HepG2 (cell line): ENCODE data around the gene HCRT. TPM values are rescaled to one million over a fixed set of nuclear protein-coding genes. Genes with fewer than 3 reads are reported as not detected.

ENCODE experiments used
- ATAC-seq: fragments of 200-7000 bp; cut with Tn5 transposase; 3 replicates; pipeline ENCODE4 v1.9.1; 2020; ENCODE audit warnings: mild to moderate bottlenecking, moderate library complexity
- BruUV-seq: library from RNA; stranded (reverse); fragments of 400-500 nt; replicated peaks from 2 replicates; lab custom pipeline; 2021; lab: Mats Ljungman, UMichigan
- CTCF ChIA-PET: fragments of 300-600 bp; formaldehyde crosslinking; extraction: SDS; loops from one replicate; lab custom pipeline; 2021; ENCODE audit warnings: low total read pairs, inconsistent platforms, low intra/inter-chr PET ratio; lab: Yijun Ruan, JAX
- POLR2A ChIA-PET: fragments of 350-600 bp; sonication (Branson Sonifier 250); formaldehyde crosslinking; loops from one replicate; lab custom pipeline; 2020; ENCODE audit warnings: antibody characterized with exemption, inconsistent platforms; lab: Yijun Ruan, JAX
- DNase-seq: peaks from one replicate; pipeline ENCODE4 v3.0.0-alpha.2; 2015; ENCODE audit warnings: low spot score
- FAIRE-seq: peaks from 3 replicates; lab custom pipeline; 2011; peaks lifted over from hg19 to GRCh38; lab: Jason Lieb, UNC
- H2AFZ ChIP-seq: one replicate; pipeline ENCODE4 v1.6.1; 2011; ENCODE audit warnings: low read length, inconsistent platforms
- H3K27ac ChIP-seq: fragments of 300-600 bp; 3 replicates; pipeline ENCODE4 v1.8.0; 2011; ENCODE audit warnings: mixed run types, mild to moderate bottlenecking, mixed read lengths, low read length, inconsistent platforms; ENCODE audit not compliant: insufficient read depth; ENCODE audit errors: extremely low read length
- H3K27me3 ChIP-seq, 2 experiments: fragments of 200-600 bp in 1 of 2; 2 replicates in 1 of 2; 3 replicates in 1 of 2; pipeline versions ENCODE4 v1.6.0 to v1.8.0; 2011; ENCODE audit warnings: low read length in 2 of 2, mild to moderate bottlenecking in 2 of 2, moderate library complexity in 2 of 2, inconsistent platforms in 1 of 2; ENCODE audit not compliant: insufficient read depth in 2 of 2, control insufficient read depth in 1 of 2
- H3K36me3 ChIP-seq, 2 experiments: fragments of 200-600 bp in 1 of 2; replicated peaks in 1 of 2; 2 replicates in 1 of 2; 3 replicates in 1 of 2; pipeline versions ENCODE4 v1.5.1 to v1.8.0; 2011; ENCODE audit warnings: low read length in 2 of 2, inconsistent platforms in 1 of 2; ENCODE audit not compliant: insufficient read depth in 2 of 2, control insufficient read depth in 1 of 2
- H3K4me1 ChIP-seq: 2 replicates; pipeline ENCODE4 v1.5.1; 2012; ENCODE audit warnings: low read length, inconsistent platforms; ENCODE audit not compliant: insufficient read depth
- H3K4me2 ChIP-seq: 2 replicates; pipeline ENCODE4 v1.6.0; 2011; ENCODE audit warnings: low read depth, low read length, inconsistent platforms
- H3K4me3 ChIP-seq, 3 experiments: fragments of 200-600 bp in 1 of 3; sonication (generic), shearing (Covaris generic) in 1 of 3; replicated peaks in 1 of 3; 2 replicates each; pipeline ENCODE4 v1.5.1; 2011 to 2016; ENCODE audit warnings: low read length in 3 of 3, inconsistent platforms in 2 of 3, low read depth in 2 of 3, mild to moderate bottlenecking in 2 of 3, control low read depth in 1 of 3, mixed read lengths in 1 of 3; ENCODE audit not compliant: insufficient read depth in 1 of 3
- H3K79me2 ChIP-seq: one replicate; pipeline ENCODE4 v1.6.1; 2011; ENCODE audit warnings: low read length, inconsistent platforms; ENCODE audit not compliant: insufficient read depth
- H3K9ac ChIP-seq: 2 replicates; pipeline ENCODE4 v1.6.0; 2011; ENCODE audit warnings: mild to moderate bottlenecking, low read depth, low read length, inconsistent platforms; ENCODE audit not compliant: insufficient read depth
- H3K9me3 ChIP-seq: 2 replicates; pipeline ENCODE4 v1.5.1; 2012; ENCODE audit warnings: mild to moderate bottlenecking, low read length
- H4K20me1 ChIP-seq: 2 replicates; pipeline ENCODE4 v1.6.0; 2011; ENCODE audit warnings: inconsistent platforms, mild to moderate bottlenecking, low read length, moderate library complexity; ENCODE audit not compliant: insufficient read depth
- ATM ChIP-seq: fragments of 450-650 bp; IDR thresholded peaks from 2 replicates; pipeline ENCODE4 v1.7.1; 2017; ENCODE audit warnings: mild to moderate bottlenecking, borderline replicate concordance
- EEA1 ChIP-seq: sonication (generic); formaldehyde crosslinking; IDR thresholded peaks from 2 replicates; pipeline ENCODE4 v1.5.1; 2020; ENCODE audit warnings: mild to moderate bottlenecking, missing genetic modification reagents, borderline replicate concordance
- FOXK1 ChIP-seq: sonication (generic); formaldehyde crosslinking; IDR thresholded peaks from 2 replicates; pipeline ENCODE4 v1.4.0; 2020; ENCODE audit warnings: low read depth, missing genetic modification reagents, borderline replicate concordance
- MAFG ChIP-seq: sonication (generic); formaldehyde crosslinking; IDR thresholded peaks from 2 replicates; pipeline ENCODE4 v1.5.1; 2020; ENCODE audit warnings: mild to moderate bottlenecking, missing genetic modification reagents
- MED8 ChIP-seq: sonication (generic); formaldehyde crosslinking; IDR thresholded peaks from 2 replicates; pipeline ENCODE4 v1.8.1; 2023; ENCODE audit warnings: mild to moderate bottlenecking, missing genetic modification reagents; ENCODE audit not compliant: insufficient replicate concordance
- PPARG ChIP-seq: conservative IDR thresholded peaks from 2 replicates; pipeline ENCODE4 v1.6.1; 2016; ENCODE audit warnings: missing biosample characterization, missing genetic modification reagents
- RBAK ChIP-seq: sonication (generic); formaldehyde crosslinking; IDR thresholded peaks from 2 replicates; pipeline ENCODE4 v1.5.1; 2020; ENCODE audit warnings: mild to moderate bottlenecking, missing genetic modification reagents
- SALL2 ChIP-seq: sonication (generic); formaldehyde crosslinking; IDR thresholded peaks from 2 replicates; pipeline ENCODE4 v1.8.1; 2023; ENCODE audit warnings: mild to moderate bottlenecking, missing genetic modification reagents, inconsistent platforms
- ZFYVE20 ChIP-seq: sonication (generic); formaldehyde crosslinking; IDR thresholded peaks from 2 replicates; pipeline ENCODE4 v1.8.0; 2023; ENCODE audit warnings: low read depth, mild to moderate bottlenecking, moderate library complexity, missing genetic modification reagents, borderline replicate concordance
- ZNF530 ChIP-seq: sonication (generic); formaldehyde crosslinking; IDR thresholded peaks from 2 replicates; pipeline ENCODE4 v1.5.0; 2020; ENCODE audit warnings: low read depth, mild to moderate bottlenecking, missing genetic modification reagents
- ZNF567 ChIP-seq: sonication (generic); formaldehyde crosslinking; IDR thresholded peaks from 2 replicates; pipeline ENCODE4 v1.8.1; 2023; ENCODE audit warnings: mild to moderate bottlenecking, missing genetic modification reagents, borderline replicate concordance
- ZNF709 ChIP-seq: sonication (generic); formaldehyde crosslinking; IDR thresholded peaks from 2 replicates; pipeline ENCODE4 v1.5.0; 2020; ENCODE audit warnings: mild to moderate bottlenecking, missing genetic modification reagents
- ZNF713 ChIP-seq: sonication (generic); formaldehyde crosslinking; IDR thresholded peaks from 2 replicates; pipeline ENCODE4 v1.4.0; 2020; ENCODE audit warnings: mild to moderate bottlenecking, missing genetic modification reagents
- WGBS: methylation state at CpG from one replicate; pipeline ENCODE4 v1.1.6; 2017; ENCODE audit warnings: low lambda C conversion rate; 5-methylcytosine and 5-hydroxymethylcytosine counted together
- in situ Hi-C: cut with HindIII; loops from 2 replicates; pipeline ENCODE4 v1.10.0; 2017; ENCODE audit warnings: low pct_unique_long_range_greater_than_20kb; ENCODE audit not compliant: extremely low pct_ligation_motif_present
- intact Hi-C: fragments of 100-400 bp; cut with micrococcal nuclease; formaldehyde crosslinking; loops from one replicate; pipeline ENCODE4 v1.10.0; 2022; ENCODE audit not compliant: unreplicated experiment
- polyA plus RNA-seq, 8 experiments: library from polyadenylated mRNA; depleted of rRNA in 3 of 8; stranded (reverse) in 7 of 8; unstranded in 1 of 8; fragments of >200 nt; fragmentation: Illumina TruSeq in 4 of 8; extraction: Trizol in 4 of 8; gene quantifications; 2 replicates each; pipeline versions ENCODE4 v1.2.1 to v1.2.3, GENCODE V29; 2011 to 2016; ENCODE audit warnings: low read depth in 4 of 8, missing spikeins in 1 of 8, mixed read lengths in 1 of 8; ENCODE audit not compliant: insufficient read depth in 1 of 8
- total RNA-seq, 5 experiments: library from RNA; depleted of rRNA; stranded (reverse); fragments of >200 nt; fragmentation: Illumina TruSeq; extraction: Trizol; gene quantifications; 2 replicates each; pipeline ENCODE4 v1.2.3, GENCODE V29; 2016; ENCODE audit warnings: low read depth in 1 of 5
- TF ChIP-seq, protein P1 (sequence below): sonication (generic); formaldehyde crosslinking; IDR thresholded peaks from 2 replicates; pipeline ENCODE4 v1.4.0; 2020; ENCODE audit warnings: mild to moderate bottlenecking, missing genetic modification reagents
- TF ChIP-seq, protein P2 (sequence below): sonication (generic); formaldehyde crosslinking; IDR thresholded peaks from 2 replicates; pipeline ENCODE4 v1.9.0; 2021; ENCODE audit warnings: missing genetic modification reagents, borderline replicate concordance

HCRT gene
- total and polyA plus RNA-seq, 2 of the 13 experiments (the other 11 are each of a cell fraction or from before 2014, with no cell fraction given) = not detected

DNA sequence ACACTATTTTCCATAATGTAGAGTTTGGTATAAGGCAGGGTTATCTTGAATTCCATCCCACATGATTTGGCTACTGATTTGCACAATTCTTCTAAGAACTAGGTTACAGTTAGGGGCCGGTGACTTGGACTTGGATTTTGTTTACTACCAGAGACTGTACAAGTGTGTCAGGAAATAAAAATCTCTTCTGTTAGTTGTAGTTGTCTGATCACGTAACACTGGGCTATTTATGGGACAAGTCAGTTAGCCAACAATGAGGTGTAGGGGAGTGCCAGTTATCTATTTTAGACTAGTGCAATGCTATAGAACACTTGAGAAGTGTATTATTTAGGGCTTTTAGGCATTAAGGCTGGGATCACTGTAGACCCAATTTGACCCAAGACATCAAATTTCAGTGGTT, 48.7 kb upstream of the HCRT start:
- Histone ChIP-seq H3K4me2 (no peak overlapping the region), H3K27me3 (no peaks in the 10 kb centered on the region), H3K79me2 (peaks cover 4% of the 10 kb centered on the region), H3K36me3 (no peaks in the 10 kb centered on the region; a peak in 1 of 5 replicates), H3K4me1 (no peaks in the 10 kb centered on the region), H3K4me3 (no peak overlapping the region), H3K9me3 (no peaks in the 10 kb centered on the region), H3K27ac (no peak overlapping the region), H3K9ac (no peak overlapping the region), H2AFZ (no peak overlapping the region), H4K20me1 (no peaks in the 10 kb centered on the region)
- no TSS peak for BruUV-seq
- FAIRE-seq (no peak), ATAC-seq (no peak), DNase-seq (no peak)
- ChIA-PET CTCF (no interaction called here), POLR2A (no interaction called here)
- intact Hi-C loops (no loop called here), in situ Hi-C loops (no loop called here)
- 95% methylated on average over 2 of the region's 2 CpGs for WGBS
- TF ChIP-seq RBAK (CRISPR knock-in tag) (no peak), ZNF567 (CRISPR knock-in tag) (no peak), ZNF713 (CRISPR knock-in tag) (no peak), MAFG (CRISPR knock-in tag) (no peak), PPARG (CRISPR knock-in tag) (no peak), FOXK1 (CRISPR knock-in tag) (no peak), ZFYVE20 (CRISPR knock-in tag) (no peak), SALL2 (CRISPR knock-in tag) (no peak), ZNF709 (CRISPR knock-in tag) (no peak), ZNF530 (no peak), EEA1 (CRISPR knock-in tag) (no peak), MED8 (CRISPR knock-in tag) (no peak), ATM (no peak)
- TF ChIP-seq, protein P1, sequence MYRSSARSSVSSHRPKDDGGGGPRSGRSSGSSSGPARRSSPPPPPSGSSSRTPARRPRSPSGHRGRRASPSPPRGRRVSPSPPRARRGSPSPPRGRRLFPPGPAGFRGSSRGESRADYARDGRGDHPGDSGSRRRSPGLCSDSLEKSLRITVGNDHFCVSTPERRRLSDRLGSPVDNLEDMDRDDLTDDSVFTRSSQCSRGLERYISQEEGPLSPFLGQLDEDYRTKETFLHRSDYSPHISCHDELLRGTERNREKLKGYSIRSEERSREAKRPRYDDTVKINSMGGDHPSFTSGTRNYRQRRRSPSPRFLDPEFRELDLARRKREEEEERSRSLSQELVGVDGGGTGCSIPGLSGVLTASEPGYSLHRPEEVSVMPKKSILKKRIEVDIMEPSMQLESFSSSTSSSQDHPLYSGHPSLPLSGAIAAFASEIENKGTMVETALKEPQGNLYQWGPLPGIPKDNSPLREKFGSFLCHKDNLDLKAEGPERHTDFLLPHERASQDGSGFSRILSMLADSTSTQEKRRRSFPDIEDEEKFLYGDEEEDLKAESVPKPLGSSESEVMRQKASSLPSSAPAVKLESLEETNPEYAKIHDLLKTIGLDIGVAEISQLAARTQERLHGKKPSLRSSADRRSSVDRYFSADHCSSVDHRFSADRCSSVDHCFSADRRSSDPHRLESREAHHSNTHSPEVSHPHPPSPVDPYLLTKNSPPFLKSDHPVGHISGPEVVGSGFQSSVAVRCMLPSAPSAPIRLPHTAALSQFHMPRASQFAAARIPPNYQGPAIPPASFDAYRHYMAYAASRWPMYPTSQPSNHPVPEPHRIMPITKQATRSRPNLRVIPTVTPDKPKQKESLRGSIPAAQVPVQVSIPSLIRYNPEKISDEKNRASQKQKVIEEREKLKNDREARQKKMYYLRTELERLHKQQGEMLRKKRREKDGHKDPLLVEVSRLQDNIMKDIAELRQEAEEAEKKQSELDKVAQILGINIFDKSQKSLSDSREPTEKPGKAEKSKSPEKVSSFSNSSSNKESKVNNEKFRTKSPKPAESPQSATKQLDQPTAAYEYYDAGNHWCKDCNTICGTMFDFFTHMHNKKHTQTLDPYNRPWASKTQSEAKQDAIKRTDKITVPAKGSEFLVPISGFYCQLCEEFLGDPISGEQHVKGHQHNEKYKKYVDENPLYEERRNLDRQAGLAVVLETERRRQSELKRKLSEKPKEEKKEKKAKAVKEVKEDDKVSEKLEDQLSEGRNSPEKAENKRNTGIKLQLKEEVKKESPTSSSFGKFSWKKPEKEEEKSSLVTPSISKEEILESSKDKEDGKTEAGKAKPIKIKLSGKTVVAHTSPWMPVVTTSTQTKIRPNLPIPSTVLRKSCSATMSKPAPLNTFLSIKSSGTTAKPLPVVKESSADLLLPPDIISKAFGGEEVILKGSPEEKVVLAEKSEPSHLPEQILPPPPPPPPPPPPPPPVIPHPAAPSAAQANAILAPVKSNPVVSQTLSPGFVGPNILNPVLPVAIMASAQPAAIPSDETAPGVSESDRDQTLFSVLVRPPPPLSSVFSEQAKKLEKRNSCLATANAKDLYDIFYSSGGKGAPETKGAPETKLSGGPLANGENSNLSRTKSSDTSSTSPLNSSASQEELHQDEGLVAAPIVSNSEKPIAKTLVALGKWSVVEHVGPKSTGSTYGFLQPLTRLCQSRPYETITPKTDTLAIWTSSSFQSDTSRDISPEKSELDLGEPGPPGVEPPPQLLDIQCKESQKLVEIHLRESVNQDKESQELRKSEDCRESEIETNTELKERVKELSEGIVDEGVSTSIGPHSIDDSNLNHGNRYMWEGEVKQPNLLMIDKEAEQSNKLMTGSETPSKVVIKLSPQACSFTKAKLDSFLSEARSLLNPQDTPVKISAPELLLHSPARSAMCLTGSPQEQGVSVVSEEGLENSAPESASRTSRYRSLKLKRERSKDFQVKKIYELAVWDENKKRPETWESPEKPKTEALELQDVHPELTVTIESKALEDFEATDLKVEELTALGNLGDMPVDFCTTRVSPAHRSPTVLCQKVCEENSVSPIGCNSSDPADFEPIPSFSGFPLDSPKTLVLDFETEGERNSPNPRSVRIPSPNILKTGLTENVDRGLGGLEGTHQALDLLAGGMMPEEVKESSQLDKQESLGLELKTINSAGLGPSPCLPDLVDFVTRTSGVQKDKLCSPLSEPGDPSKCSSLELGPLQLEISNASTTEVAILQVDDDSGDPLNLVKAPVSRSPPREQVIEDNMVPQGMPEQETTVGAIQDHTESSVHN (CRISPR knock-in tag) = no peak
- TF ChIP-seq, protein P2, sequence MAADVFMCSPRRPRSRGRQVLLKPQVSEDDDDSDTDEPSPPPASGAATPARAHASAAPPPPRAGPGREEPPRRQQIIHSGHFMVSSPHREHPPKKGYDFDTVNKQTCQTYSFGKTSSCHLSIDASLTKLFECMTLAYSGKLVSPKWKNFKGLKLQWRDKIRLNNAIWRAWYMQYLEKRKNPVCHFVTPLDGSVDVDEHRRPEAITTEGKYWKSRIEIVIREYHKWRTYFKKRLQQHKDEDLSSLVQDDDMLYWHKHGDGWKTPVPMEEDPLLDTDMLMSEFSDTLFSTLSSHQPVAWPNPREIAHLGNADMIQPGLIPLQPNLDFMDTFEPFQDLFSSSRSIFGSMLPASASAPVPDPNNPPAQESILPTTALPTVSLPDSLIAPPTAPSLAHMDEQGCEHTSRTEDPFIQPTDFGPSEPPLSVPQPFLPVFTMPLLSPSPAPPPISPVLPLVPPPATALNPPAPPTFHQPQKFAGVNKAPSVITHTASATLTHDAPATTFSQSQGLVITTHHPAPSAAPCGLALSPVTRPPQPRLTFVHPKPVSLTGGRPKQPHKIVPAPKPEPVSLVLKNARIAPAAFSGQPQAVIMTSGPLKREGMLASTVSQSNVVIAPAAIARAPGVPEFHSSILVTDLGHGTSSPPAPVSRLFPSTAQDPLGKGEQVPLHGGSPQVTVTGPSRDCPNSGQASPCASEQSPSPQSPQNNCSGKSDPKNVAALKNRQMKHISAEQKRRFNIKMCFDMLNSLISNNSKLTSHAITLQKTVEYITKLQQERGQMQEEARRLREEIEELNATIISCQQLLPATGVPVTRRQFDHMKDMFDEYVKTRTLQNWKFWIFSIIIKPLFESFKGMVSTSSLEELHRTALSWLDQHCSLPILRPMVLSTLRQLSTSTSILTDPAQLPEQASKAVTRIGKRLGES = no peak
